OCI-M2 (cell line): ENCODE data around the gene SLC25A40.

ENCODE experiments used
- DNase-seq: peaks from one replicate; lab custom pipeline; 2025; ENCODE audit not compliant: unreplicated experiment; lab: John Stamatoyannopoulos, UW

The SLC25A40 gene

DNA sequence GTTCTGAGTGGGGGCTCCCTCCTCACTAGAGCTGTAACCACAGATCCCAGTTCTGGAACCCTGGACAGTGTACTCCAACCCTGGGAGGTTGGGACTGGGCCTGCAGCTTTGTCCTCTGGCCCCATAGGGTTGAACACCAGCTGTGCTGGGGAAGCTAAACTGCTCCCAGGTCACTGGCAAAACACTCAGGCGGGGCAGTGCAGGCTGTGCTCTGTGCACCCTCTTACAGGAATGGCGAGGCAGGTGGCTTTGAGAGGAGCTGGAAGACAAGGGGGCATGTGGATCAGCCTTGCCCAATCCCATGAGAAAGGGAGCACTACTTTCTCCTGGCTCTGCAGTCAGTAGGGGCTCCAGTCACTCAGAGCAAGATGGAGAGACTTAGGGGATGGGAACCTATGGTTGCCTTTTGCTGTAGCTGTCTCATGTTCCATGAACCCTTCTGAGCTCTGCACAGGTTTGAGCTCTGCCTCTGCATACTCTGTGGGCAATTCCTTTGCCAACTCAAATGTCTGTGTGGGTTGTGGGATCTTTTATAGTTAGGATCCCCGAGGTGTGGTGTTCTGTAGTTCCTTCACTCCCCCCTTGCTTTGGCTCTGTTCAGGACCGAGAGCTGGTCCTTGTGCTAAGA is 90.7 kb downstream of the SLC25A40 start:
- no peak for DNase-seq

DNA sequence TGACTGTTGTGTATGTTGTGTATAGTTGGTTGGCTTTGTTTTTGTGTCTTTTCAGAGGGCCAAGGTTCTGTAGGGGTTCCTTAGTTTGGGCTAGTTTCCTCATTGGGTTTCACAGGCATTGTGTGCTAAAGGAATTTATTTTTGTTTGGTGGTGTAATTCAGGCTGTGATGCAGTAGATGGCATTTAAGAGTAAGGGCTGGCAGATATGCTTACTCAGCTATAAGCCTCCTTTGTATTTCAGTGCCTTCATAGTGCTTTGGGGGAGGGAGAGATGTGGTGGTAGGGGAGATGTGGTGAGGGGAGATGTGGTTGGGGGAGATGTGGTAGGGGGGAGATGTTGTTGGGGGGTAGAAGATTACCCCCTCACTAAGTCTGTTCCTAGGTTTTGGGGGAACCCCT is 91.7 kb downstream of the SLC25A40 start:
- DNase-seq = no peak
